GM12878 (cell line): ENCODE results near the gene NT5C2. TPM values are rescaled to one million over a fixed set of nuclear protein-coding genes. Genes with fewer than 3 reads are reported as not detected.

Source experiments
- ATAC-seq: fragments of 200-7000 bp; cut with Tn5 transposase; 3 replicates; pipeline ENCODE4 v1.9.1; 2020; ENCODE audit warnings: mild to moderate bottlenecking, moderate library complexity
- BruUV-seq: library from RNA; stranded (reverse); fragments of 400-500 nt; replicated peaks from 2 replicates; lab custom pipeline; 2021; lab: Mats Ljungman, UMichigan
- CTCF ChIA-PET: fragments of 300-600 bp; sonication (Branson Sonifier 250); formaldehyde crosslinking; extraction: SDS; loops from one replicate; lab custom pipeline; 2021; ENCODE audit warnings: inconsistent platforms; lab: Yijun Ruan, JAX
- POLR2A ChIA-PET: fragments of 350-600 bp; formaldehyde crosslinking; extraction: SDS; loops from one replicate; lab custom pipeline; 2021; ENCODE audit warnings: inconsistent platforms; lab: Charles Lee
- RAD21 ChIA-PET: fragments of 300-600 bp; sonication (Branson Sonifier 250); formaldehyde crosslinking; loops from one replicate; lab custom pipeline; 2023; ENCODE audit warnings: antibody characterized with exemption; ENCODE audit not compliant: unreplicated experiment; lab: Charles Lee
- SMC1A ChIA-PET: fragments of 300-600 bp; sonication (Branson Sonifier 250); formaldehyde crosslinking; loops from one replicate; lab custom pipeline; 2023; ENCODE audit not compliant: unreplicated experiment, uncharacterized antibody; lab: Charles Lee
- DNase-seq: peaks from one replicate; pipeline ENCODE4 v3.0.0-alpha.2; 2011; ENCODE audit warnings: low read depth, low spot score
- FAIRE-seq: peaks from 3 replicates; lab custom pipeline; 2011; peaks lifted over from hg19 to GRCh38; lab: Jason Lieb, UNC
- H2AFZ ChIP-seq: 2 replicates; pipeline ENCODE4 v1.6.0; 2011; ENCODE audit warnings: low read depth, low read length, control low read depth; ENCODE audit not compliant: control insufficient read depth
- H3K27ac ChIP-seq: 2 replicates; pipeline ENCODE4 v1.5.1; 2011; ENCODE audit warnings: control low read depth; ENCODE audit not compliant: control insufficient read depth, insufficient read depth
- H3K27me3 ChIP-seq, 2 experiments: replicated peaks in 1 of 2; 2 replicates each; pipeline versions ENCODE4 v1.6.0 to v1.6.1; 2011; ENCODE audit warnings: low read length in 1 of 2; ENCODE audit not compliant: control insufficient read depth in 2 of 2, insufficient read depth in 2 of 2
- H3K36me3 ChIP-seq, 2 experiments: 2 replicates each; pipeline ENCODE4 v1.5.1; 2011; ENCODE audit warnings: low read length in 1 of 2; ENCODE audit not compliant: control insufficient read depth in 2 of 2, insufficient read depth in 2 of 2
- H3K4me1 ChIP-seq: 2 replicates; pipeline ENCODE4 v1.6.1; 2011; ENCODE audit warnings: mild to moderate bottlenecking, low read length, moderate library complexity, mixed read lengths; ENCODE audit not compliant: control insufficient read depth, insufficient read depth
- H3K4me2 ChIP-seq: 2 replicates; pipeline ENCODE4 v1.6.0; 2011; ENCODE audit warnings: control low read depth; ENCODE audit not compliant: control insufficient read depth, insufficient read depth
- H3K4me3 ChIP-seq: fragments of 200-600 bp; sonication (generic); 2 replicates; pipeline ENCODE4 v1.5.1; 2016
- H3K79me2 ChIP-seq: 2 replicates; pipeline ENCODE4 v1.6.0; 2011; ENCODE audit warnings: low read length; ENCODE audit not compliant: control insufficient read depth, insufficient read depth
- H3K9ac ChIP-seq: 2 replicates; pipeline ENCODE4 v1.8.0; 2011; ENCODE audit warnings: low read length, control low read depth, mixed read lengths; ENCODE audit not compliant: control insufficient read depth, insufficient read depth
- H3K9me3 ChIP-seq: replicated peaks from 3 replicates; pipeline ENCODE4 v1.5.1; 2011; ENCODE audit warnings: mild to moderate bottlenecking, low read length; ENCODE audit not compliant: control insufficient read depth, insufficient read depth
- H4K20me1 ChIP-seq: 2 replicates; pipeline ENCODE4 v1.6.0; 2011; ENCODE audit not compliant: control insufficient read depth, insufficient read depth
- ATF7 ChIP-seq: fragments of 450-650 bp; IDR thresholded peaks from 2 replicates; pipeline ENCODE4 v1.6.1; 2016; ENCODE audit warnings: low read depth, mild to moderate bottlenecking
- BACH1 ChIP-seq: fragments of 450-650 bp; IDR thresholded peaks from 2 replicates; pipeline ENCODE4 v1.6.1; 2017; ENCODE audit warnings: mild to moderate bottlenecking, borderline replicate concordance
- BCL11A ChIP-seq: IDR thresholded peaks from 2 replicates; pipeline ENCODE4 v1.6.1; 2011; ENCODE audit warnings: low read depth, low read length
- BHLHE40 ChIP-seq, 2 experiments: fragments of 450-650 bp in 1 of 2; IDR thresholded peaks; 2 replicates each; pipeline ENCODE4 v1.6.1; 2011 to 2017; ENCODE audit warnings: low read depth in 2 of 2, borderline replicate concordance in 1 of 2, improper control_type of control experiment in 1 of 2, low read length in 1 of 2, mild to moderate bottlenecking in 1 of 2
- CBFB ChIP-seq: IDR thresholded peaks from 2 replicates; pipeline ENCODE4 v1.6.1; 2016; ENCODE audit warnings: antibody characterized with exemption, low read depth
- CREM ChIP-seq: IDR thresholded peaks from 2 replicates; pipeline ENCODE4 v1.6.1; 2014; ENCODE audit warnings: antibody characterized with exemption, low read depth
- EP300 ChIP-seq, 2 experiments: fragments of 150-350 bp in 1 of 2; IDR thresholded peaks; 2 replicates each; pipeline ENCODE4 v1.6.1; 2011 to 2012; ENCODE audit warnings: low read depth in 2 of 2, low read length in 2 of 2, borderline replicate concordance in 1 of 2, improper control_type of control experiment in 1 of 2, inconsistent platforms in 1 of 2; ENCODE audit not compliant: control insufficient read depth in 1 of 2
- HDGF ChIP-seq: fragments of 450-650 bp; IDR thresholded peaks from 2 replicates; pipeline ENCODE4 v1.6.1; 2016; ENCODE audit warnings: antibody characterized with exemption
- IRF4 ChIP-seq: IDR thresholded peaks from 2 replicates; pipeline ENCODE4 v1.6.1; 2011; ENCODE audit warnings: low read depth, low read length
- MEF2B ChIP-seq: fragments of 450-650 bp; IDR thresholded peaks from 2 replicates; pipeline ENCODE4 v1.6.1; 2018; ENCODE audit warnings: mild to moderate bottlenecking, moderate library complexity; ENCODE audit not compliant: partially characterized antibody, poor library complexity, severe bottlenecking
- MLLT1 ChIP-seq: fragments of 450-650 bp; IDR thresholded peaks from 2 replicates; pipeline ENCODE4 v1.6.1; 2016; ENCODE audit warnings: mild to moderate bottlenecking
- NFIC ChIP-seq: IDR thresholded peaks from 2 replicates; pipeline ENCODE4 v1.6.1; 2012; ENCODE audit warnings: low read depth, mild to moderate bottlenecking, inconsistent platforms, low read length, moderate library complexity
- RELB ChIP-seq: fragments of 450-650 bp; IDR thresholded peaks from 2 replicates; pipeline ENCODE4 v1.6.1; 2017; ENCODE audit warnings: low read depth, mild to moderate bottlenecking, moderate library complexity
- SKIL ChIP-seq: fragments of 450-650 bp; IDR thresholded peaks from 2 replicates; pipeline ENCODE4 v1.6.1; 2017; ENCODE audit warnings: mild to moderate bottlenecking, low read depth, inconsistent platforms; ENCODE audit not compliant: poor library complexity, severe bottlenecking
- TBL1XR1 ChIP-seq: IDR thresholded peaks from 2 replicates; pipeline ENCODE4 v1.6.1; 2012; ENCODE audit warnings: low read depth, low read length, improper control_type of control experiment
- TCF3 ChIP-seq: IDR thresholded peaks from 2 replicates; pipeline ENCODE4 v1.6.1; 2012; ENCODE audit warnings: low read depth, mild to moderate bottlenecking, low read length, borderline replicate concordance; ENCODE audit not compliant: insufficient read depth
- WGBS: methylation state at CpG from one replicate; pipeline ENCODE4 v1.1.6; 2016; ENCODE audit warnings: low lambda C conversion rate; ENCODE audit not compliant: insufficient replicate concordance, insufficient coverage; ENCODE audit errors: missing lambda C conversion rate; 5-methylcytosine and 5-hydroxymethylcytosine counted together
- in situ Hi-C: fragments of 300-500 bp; cut with MboI; formaldehyde crosslinking; loops from 9 replicates; pipeline ENCODE4 v1.14.3; 2018; ENCODE audit warnings: mixed read lengths
- intact Hi-C: fragments of 100-400 bp; cut with micrococcal nuclease; formaldehyde crosslinking; loops from one replicate; pipeline ENCODE4 v1.14.2; 2022; ENCODE audit not compliant: unreplicated experiment
- polyA plus RNA-seq, 11 experiments: library from polyadenylated mRNA; depleted of rRNA in 4 of 11; unstranded in 6 of 11; stranded (reverse) in 5 of 11; fragments of >200 nt; fragmentation: Nextera tagmentation in 4 of 11; fragmentation: Illumina TruSeq in 1 of 11; extraction: Ambion mirVana in 4 of 11; extraction: Trizol in 1 of 11; gene quantifications; 1 replicate in 1 of 11; 2 replicates in 10 of 11; pipeline versions ENCODE4 v1.2.1 to v1.2.3, GENCODE V29; 2011 to 2016; ENCODE audit warnings: inconsistent platforms in 2 of 11, missing spikeins in 2 of 11, low read depth in 1 of 11
- total RNA-seq, 4 experiments: library from RNA; depleted of rRNA in 3 of 4; stranded (reverse); fragments of >200 nt in 3 of 4; fragmentation: Illumina TruSeq in 1 of 4; extraction: Trizol in 1 of 4; gene quantifications; 2 replicates each; pipeline versions ENCODE4 v1.2.1 to v1.2.3, GENCODE V29; 2013 to 2021

Gene NT5C2
- total and polyA plus RNA-seq, 10 of the 15 experiments (the other 5 are each of a cell fraction or from before 2014, with no cell fraction given) = 15.8 to 70.1 (median 56.0) TPM

GRCh38 chr10:103111031-103111917, 81.8 kb downstream of the NT5C2 start:
- WGBS = 15% methylated on average over 2 of the region's 2 CpGs
- Histone ChIP-seq H3K9me3 (no peaks in the 10 kb centered on the region; the same call in 2 of the 3 replicates), H3K4me2 (peak overlapping the region; percentile 66), H3K79me2 (peaks cover 14% of the 10 kb centered on the region), H3K4me3 (peak overlapping the region; percentile 25; the same call in 1 of the 2 replicates), H3K4me1 (peaks cover 39% of the 10 kb centered on the region), H3K9ac (0 out of 2 replicates have a peak overlapping the region, but pooled peaks have one; percentile 13), H3K36me3 (no peaks in the 10 kb centered on the region), H4K20me1 (no peaks in the 10 kb centered on the region), H2AFZ (no peak overlapping the region), H3K27ac (peak overlapping the region; percentile 59), H3K27me3 (no peaks in the 10 kb centered on the region)
- FAIRE-seq = peak; percentile 65
- in situ Hi-C loops (no loop called here), intact Hi-C loops (loop anchor here (2.0 kb wide), 1 partner anchor 74 kb away; no protein-coding TSS in a partner anchor)
- peak; percentile 74 for ATAC-seq
- DNase-seq = peak; percentile 81
- CTCF ChIA-PET = interaction anchor here (0.6 to 3.2 kb wide), 13 partner anchors 10 to 194 kb away, joined by 3 to 16 read pairs (median 5); partner anchors contain the start of gene CNNM2
- BruUV-seq = no TSS peak
- POLR2A ChIA-PET = interaction anchor here (0.6 to 3.2 kb wide), 10 partner anchors 10 to 189 kb away, joined by 3 to 31 read pairs (median 4); partner anchors contain the start of gene NT5C2
- SMC1A ChIA-PET = interaction anchor here (0.6 to 5.9 kb wide), 23 partner anchors 9 to 276 kb away, joined by 3 to 49 read pairs (median 6); partner anchors contain the start of gene NT5C2
- RAD21 ChIA-PET = interaction anchor here (0.8 to 4.8 kb wide), 12 partner anchors 13 to 133 kb away, joined by 3 to 67 read pairs (median 4); partner anchors contain the start of gene NT5C2
- TF ChIP-seq CBFB = 0 out of 2 replicates have a peak, but pooled peaks have one; percentile 52
- no peak for TF ChIP-seq HDGF
- peak; percentile 74 for TF ChIP-seq TBL1XR1
- TF ChIP-seq BCL11A = 0 out of 2 replicates have a peak, but pooled peaks have one; percentile 17
- peak; percentile 57 to 84; a peak in 3 of 4 replicates for TF ChIP-seq EP300 (IDR thresholded peaks at IDR 0.05; ENCODE audit: borderline replicate concordance in 1 of 2, control insufficient read depth in 1 of 2, low read depth in 2 of 2, low read length in 2 of 2)
- peak; percentile 80 for TF ChIP-seq SKIL
- TF ChIP-seq MEF2B = peak; percentile 49
- TF ChIP-seq RELB = peak; percentile 49; the same call in 1 of the 2 replicates
- peak; percentile 84 for TF ChIP-seq NFIC
- TF ChIP-seq TCF3 = peak; percentile 49; the same call in 1 of the 2 replicates
- no peak for TF ChIP-seq MLLT1
- TF ChIP-seq BACH1 = peak; percentile 38; the same call in 1 of the 2 replicates
- TF ChIP-seq IRF4 = 0 out of 2 replicates have a peak, but pooled peaks have one; percentile 38
- peak; percentile 42; the same call in 1 of the 2 replicates for TF ChIP-seq ATF7
- 0 out of 4 replicates have a peak, but pooled peaks of 1 of the 2 experiments have one; percentile 47 for TF ChIP-seq BHLHE40 (IDR thresholded peaks at IDR 0.05; ENCODE audit: borderline replicate concordance in 1 of 2, low read depth in 2 of 2, low read length in 1 of 2)
- peak; percentile 64 for TF ChIP-seq CREM
